Measurements from ENCODE around the gene ADARB2.
"Not testable (repeated sequence)": the region's sequence is repeated elsewhere in the genome, so short reads cannot be mapped to it uniquely, and the experiment has no call there.

ADARB2 gene

DNA sequence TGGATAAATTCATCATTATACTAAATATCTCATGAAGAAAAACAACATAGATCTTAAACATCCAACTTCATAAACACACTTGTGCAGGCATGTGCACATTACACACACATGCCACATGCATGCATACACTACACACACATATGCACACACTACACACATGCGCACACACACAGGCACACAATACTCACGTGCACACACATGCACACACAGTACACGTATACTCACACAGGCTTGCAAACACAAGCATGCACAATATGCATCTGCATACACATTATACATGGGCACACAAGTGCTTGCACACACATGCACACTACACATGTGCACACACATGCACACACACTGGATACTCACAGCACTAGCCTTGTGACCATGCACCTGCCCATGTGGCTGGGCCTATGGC, 105.2 kb downstream of the ADARB2 start:
- no peak for DNase-seq
- ATAC-seq (replicated peaks), result no peak
- Mint-ChIP-seq H3K27me3 (peaks cover 38 to 75% of the 10 kb centered on the region in 2 donors), H3K9me3 (no peaks in the 10 kb centered on the region), H3K4me3 (no peak overlapping the region), H3K36me3 (ENCODE audit: insufficient read depth) (no peaks in the 10 kb centered on the region), H3K27ac (no peak overlapping the region), H3K4me1 (ENCODE audit: low read depth in 2 of 2) (peaks cover 0 to 5% of the 10 kb centered on the region in 2 donors)

DNA sequence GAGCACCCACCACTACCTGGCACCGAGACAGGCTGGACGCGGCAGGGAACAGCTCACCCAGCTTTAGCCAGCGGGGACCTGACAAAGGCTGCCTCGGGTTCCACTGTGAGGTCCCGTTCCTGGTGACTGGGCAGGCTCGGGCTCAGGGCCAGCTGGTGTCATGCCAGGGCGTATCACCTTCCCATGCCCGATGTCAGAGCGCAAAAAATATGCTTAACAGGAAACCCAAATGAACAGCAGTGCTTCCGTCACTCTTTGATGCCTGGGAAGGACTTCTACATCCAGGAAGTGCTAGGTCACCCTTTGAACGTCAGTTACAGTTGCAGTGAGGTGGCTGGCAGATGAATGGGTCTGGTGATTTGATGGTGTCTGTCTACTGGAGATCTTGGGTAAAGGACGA, 106.0 kb downstream of the ADARB2 start:
- peaks cover 0 to 5% of the 10 kb centered on the region in 2 donors for H3K4me1 Mint-ChIP-seq (ENCODE audit: low read depth in 2 of 2)
- H3K36me3 Mint-ChIP-seq (ENCODE audit: insufficient read depth), result no peaks in the 10 kb centered on the region
- H3K4me3 Mint-ChIP-seq, result no peak overlapping the region
- DNase-seq, result no peak
- H3K27me3 Mint-ChIP-seq, result peaks cover 38 to 82% of the 10 kb centered on the region in 2 donors
- ATAC-seq (replicated peaks), result peak; percentile 76
- no peak overlapping the region for H3K27ac Mint-ChIP-seq
- no peaks in the 10 kb centered on the region for H3K9me3 Mint-ChIP-seq

- DNase-seq, result no peak
- Mint-ChIP-seq H3K27ac (no peak overlapping the region), H3K27me3 (peaks cover 30 to 82% of the 10 kb centered on the region in 2 donors), H3K36me3 (ENCODE audit: insufficient read depth) (no peaks in the 10 kb centered on the region), H3K9me3 (no peaks in the 10 kb centered on the region), H3K4me3 (no peak overlapping the region), H3K4me1 (ENCODE audit: low read depth in 2 of 2) (peaks cover 0 to 5% of the 10 kb centered on the region in 2 donors)
- no peak for ATAC-seq (replicated peaks)
Observed at GRCh38 chr10:1630304-1630703, 107.0 kb downstream of the ADARB2 start.

DNA sequence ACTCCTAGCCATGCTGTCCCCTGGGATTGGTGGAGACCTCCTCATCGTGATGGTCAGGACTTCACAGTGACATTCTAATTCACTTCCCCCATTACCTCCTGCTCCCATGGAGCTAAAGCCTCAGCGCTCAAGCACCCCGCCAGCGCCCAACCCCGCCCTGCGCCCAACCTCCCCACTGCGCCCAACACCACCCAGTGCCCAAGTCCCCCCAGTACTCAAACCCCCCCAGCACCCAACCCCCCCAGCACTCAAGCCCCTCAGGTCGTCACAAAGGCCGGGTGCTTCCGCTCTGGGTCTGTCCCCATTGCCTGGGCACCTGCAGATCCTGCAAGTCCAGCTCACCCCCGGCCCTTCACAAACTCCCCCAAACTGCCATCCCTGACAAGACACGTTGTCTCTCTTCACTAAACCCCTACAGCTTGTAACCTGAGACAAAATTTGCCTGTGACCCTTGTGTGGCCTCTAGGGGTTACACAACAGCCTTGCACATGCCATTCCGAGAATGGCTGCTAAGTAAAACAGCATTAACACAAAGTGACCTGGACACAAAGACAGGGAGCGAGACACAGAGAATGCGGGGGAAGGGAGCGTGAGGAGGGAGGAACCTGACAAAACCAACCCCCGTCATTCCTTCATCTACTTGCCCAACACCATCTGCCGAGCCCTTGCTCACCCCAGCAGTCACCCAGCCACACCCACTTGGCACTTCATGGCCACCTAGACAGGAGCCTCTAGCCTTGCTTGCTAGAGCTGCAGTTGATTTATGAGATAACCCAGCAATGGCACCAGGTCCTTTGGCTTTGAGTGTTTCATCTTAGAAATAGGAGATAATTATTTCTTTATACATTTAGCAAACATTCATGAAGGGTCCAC, 107.8 kb downstream of the ADARB2 start:
- peaks cover 29 to 79% of the 10 kb centered on the region in 2 donors for H3K27me3 Mint-ChIP-seq
- H3K4me3 Mint-ChIP-seq, result no peak overlapping the region
- DNase-seq (no peak), ATAC-seq (replicated peaks) (no peak)
- H3K9me3 Mint-ChIP-seq, result no peaks in the 10 kb centered on the region
- H3K4me1 Mint-ChIP-seq (ENCODE audit: low read depth in 2 of 2), result peaks cover 0 to 5% of the 10 kb centered on the region in 2 donors
- H3K36me3 Mint-ChIP-seq (ENCODE audit: insufficient read depth), result no peaks in the 10 kb centered on the region
- H3K27ac Mint-ChIP-seq, result no peak overlapping the region

- H3K27me3 Mint-ChIP-seq, result peaks cover 29 to 77% of the 10 kb centered on the region in 2 donors
Observed at GRCh38 chr10:1628757-1629156, 108.6 kb downstream of the ADARB2 start.

DNA sequence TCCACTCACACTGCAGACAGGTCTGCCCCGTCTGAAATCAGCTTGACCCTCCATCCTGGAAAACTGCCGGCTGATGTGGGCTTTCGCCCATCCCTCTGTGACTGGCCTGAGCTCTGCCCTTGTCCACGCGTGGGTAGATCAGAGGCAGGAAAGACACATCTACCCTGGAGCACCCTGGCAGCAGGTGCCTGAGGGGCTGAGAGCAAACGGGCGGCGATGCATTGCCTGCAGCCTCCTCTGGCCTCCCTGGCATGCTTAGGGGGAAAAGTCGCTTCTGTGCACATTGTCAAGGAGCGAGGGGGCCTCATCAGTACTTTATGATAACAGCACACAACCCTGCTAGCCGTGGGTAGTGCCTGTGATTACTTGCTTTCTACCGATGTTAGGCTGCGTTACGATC, 109.4 kb downstream of the ADARB2 start:
- H3K9me3 Mint-ChIP-seq, result no peaks in the 10 kb centered on the region
- peaks cover 26 to 69% of the 10 kb centered on the region in 2 donors for H3K27me3 Mint-ChIP-seq
- no peak for ATAC-seq (replicated peaks)

More at GRCh38 chr10:1628757-1629156, 108.6 kb downstream of the ADARB2 start:
- no peak overlapping the region for H3K4me3 Mint-ChIP-seq
- H3K27ac Mint-ChIP-seq, result no peak overlapping the region
- no peaks in the 10 kb centered on the region for H3K36me3 Mint-ChIP-seq (ENCODE audit: insufficient read depth)
- H3K4me1 Mint-ChIP-seq (ENCODE audit: low read depth in 2 of 2), result peaks cover 0 to 5% of the 10 kb centered on the region in 2 donors
- no peak for DNase-seq
- no peaks in the 10 kb centered on the region for H3K9me3 Mint-ChIP-seq
- no peak for ATAC-seq (replicated peaks)

DNA sequence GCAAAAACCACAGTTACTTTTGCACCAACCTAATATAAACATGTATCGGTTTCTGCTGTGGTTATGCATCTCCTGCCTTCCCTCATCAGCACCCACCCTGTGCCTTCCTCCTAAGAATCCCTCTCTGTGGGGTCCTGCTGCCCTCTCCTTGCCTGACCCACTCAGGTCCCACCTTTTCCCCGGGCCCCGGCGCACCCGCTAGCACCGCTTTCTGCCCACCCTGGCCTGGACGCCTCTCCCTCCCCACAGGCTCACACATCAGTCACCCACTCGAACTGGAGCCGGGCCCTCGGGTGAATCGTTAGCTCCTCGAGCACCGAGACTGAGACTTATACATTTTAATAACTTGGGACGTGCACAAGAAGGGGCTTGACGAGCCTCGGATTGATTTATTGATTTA, 110.5 kb downstream of the ADARB2 start:
- ATAC-seq (replicated peaks), result no peak
- Mint-ChIP-seq H3K27ac (no peak overlapping the region), H3K27me3 (peaks cover 19 to 58% of the 10 kb centered on the region in 2 donors), H3K4me3 (no peak overlapping the region), H3K36me3 (ENCODE audit: insufficient read depth) (no peaks in the 10 kb centered on the region), H3K4me1 (ENCODE audit: low read depth in 2 of 2) (peaks cover 0 to 5% of the 10 kb centered on the region in 2 donors), H3K9me3 (no peaks in the 10 kb centered on the region)
- no peak for DNase-seq

More for the DNA sequence above, 109.4 kb downstream of the ADARB2 start:
- Mint-ChIP-seq H3K4me3 (no peak overlapping the region), H3K36me3 (ENCODE audit: insufficient read depth) (no peaks in the 10 kb centered on the region), H3K27ac (no peak overlapping the region), H3K4me1 (ENCODE audit: low read depth in 2 of 2) (peaks cover 0 to 5% of the 10 kb centered on the region in 2 donors)
- no peak for DNase-seq

- Mint-ChIP-seq H3K27me3 (peaks cover 16 to 53% of the 10 kb centered on the region in 2 donors), H3K9me3 (no peaks in the 10 kb centered on the region), H3K4me1 (ENCODE audit: low read depth in 2 of 2) (peaks cover 0 to 4% of the 10 kb centered on the region in 2 donors), H3K4me3 (no peak overlapping the region), H3K27ac (no peak overlapping the region), H3K36me3 (ENCODE audit: insufficient read depth) (no peaks in the 10 kb centered on the region)
- DNase-seq (no peak), ATAC-seq (replicated peaks) (no peak)
Observed at GRCh38 chr10:1626410-1626809, 110.9 kb downstream of the ADARB2 start.

GRCh38 chr10:1625731-1626130, 111.6 kb downstream of the ADARB2 start:
- no peaks in the 10 kb centered on the region for H3K36me3 Mint-ChIP-seq (ENCODE audit: insufficient read depth)
- no peak overlapping the region for H3K4me3 Mint-ChIP-seq
- no peaks in the 10 kb centered on the region for H3K4me1 Mint-ChIP-seq (ENCODE audit: low read depth in 2 of 2)
- no peak for ATAC-seq (replicated peaks)
- peaks cover 12 to 46% of the 10 kb centered on the region in 2 donors for H3K27me3 Mint-ChIP-seq
- H3K9me3 Mint-ChIP-seq, result no peaks in the 10 kb centered on the region
- no peak overlapping the region for H3K27ac Mint-ChIP-seq
- no peak for DNase-seq

GRCh38 chr10:1625079-1625478, 112.2 kb downstream of the ADARB2 start:
- ATAC-seq (replicated peaks) (no peak), DNase-seq (no peak)
- peaks cover 6 to 40% of the 10 kb centered on the region in 2 donors for H3K27me3 Mint-ChIP-seq
- no peaks in the 10 kb centered on the region for H3K9me3 Mint-ChIP-seq
- H3K27ac Mint-ChIP-seq, result no peak overlapping the region
- no peaks in the 10 kb centered on the region for H3K36me3 Mint-ChIP-seq (ENCODE audit: insufficient read depth)
- H3K4me1 Mint-ChIP-seq (ENCODE audit: low read depth in 2 of 2), result no peaks in the 10 kb centered on the region
- H3K4me3 Mint-ChIP-seq, result no peak overlapping the region

DNA sequence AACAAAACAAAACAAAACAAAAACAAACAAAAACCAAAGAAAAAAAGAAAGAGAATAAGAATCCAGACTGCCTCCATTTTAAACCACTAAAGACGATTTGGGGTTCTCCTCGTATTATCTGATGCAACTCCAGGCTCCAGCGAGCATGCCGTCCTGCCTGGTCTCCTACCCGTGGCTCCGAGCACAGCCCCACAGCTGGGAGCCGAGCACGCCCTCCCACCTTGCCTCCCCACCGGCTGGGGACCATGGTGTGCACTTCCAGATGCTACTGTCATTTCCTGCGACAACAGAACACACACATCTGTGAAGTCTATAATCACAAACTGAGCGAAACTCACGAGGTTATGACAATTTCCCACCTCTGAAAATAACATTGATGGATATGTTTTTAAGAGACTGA, 113.1 kb downstream of the ADARB2 start:
- H3K27me3 Mint-ChIP-seq, result peaks cover 0 to 32% of the 10 kb centered on the region in 2 donors
- H3K9me3 Mint-ChIP-seq, result no peaks in the 10 kb centered on the region
- DNase-seq (no peak), ATAC-seq (replicated peaks) (no peak)
- H3K4me1 Mint-ChIP-seq (ENCODE audit: low read depth in 2 of 2), result no peaks in the 10 kb centered on the region
- no peak overlapping the region for H3K27ac Mint-ChIP-seq
- no peaks in the 10 kb centered on the region for H3K36me3 Mint-ChIP-seq (ENCODE audit: insufficient read depth)
- no peak overlapping the region for H3K4me3 Mint-ChIP-seq

DNA sequence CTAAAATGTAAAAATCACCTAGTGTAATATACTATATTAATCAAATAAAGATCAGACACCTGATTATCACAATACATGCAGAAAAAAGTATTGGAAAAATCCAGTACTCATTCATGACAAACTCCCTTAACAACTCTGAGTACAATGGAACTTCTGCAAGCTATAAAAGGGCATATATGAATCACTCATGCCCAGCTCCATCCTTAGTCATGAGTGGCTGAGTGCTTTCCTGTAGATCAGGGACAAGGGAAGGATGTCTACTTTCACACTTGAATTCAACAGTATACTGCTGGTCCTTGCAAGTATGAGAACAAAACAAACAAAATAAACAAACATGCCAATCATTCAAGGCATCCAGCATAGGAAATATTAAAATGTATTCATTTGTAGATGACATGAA, 116.5 kb downstream of the ADARB2 start:
- Mint-ChIP-seq H3K27me3 (peaks cover 8 to 20% of the 10 kb centered on the region in 2 donors), H3K36me3 (ENCODE audit: insufficient read depth) (no peaks in the 10 kb centered on the region)
- no peak for ATAC-seq (replicated peaks)

DNA sequence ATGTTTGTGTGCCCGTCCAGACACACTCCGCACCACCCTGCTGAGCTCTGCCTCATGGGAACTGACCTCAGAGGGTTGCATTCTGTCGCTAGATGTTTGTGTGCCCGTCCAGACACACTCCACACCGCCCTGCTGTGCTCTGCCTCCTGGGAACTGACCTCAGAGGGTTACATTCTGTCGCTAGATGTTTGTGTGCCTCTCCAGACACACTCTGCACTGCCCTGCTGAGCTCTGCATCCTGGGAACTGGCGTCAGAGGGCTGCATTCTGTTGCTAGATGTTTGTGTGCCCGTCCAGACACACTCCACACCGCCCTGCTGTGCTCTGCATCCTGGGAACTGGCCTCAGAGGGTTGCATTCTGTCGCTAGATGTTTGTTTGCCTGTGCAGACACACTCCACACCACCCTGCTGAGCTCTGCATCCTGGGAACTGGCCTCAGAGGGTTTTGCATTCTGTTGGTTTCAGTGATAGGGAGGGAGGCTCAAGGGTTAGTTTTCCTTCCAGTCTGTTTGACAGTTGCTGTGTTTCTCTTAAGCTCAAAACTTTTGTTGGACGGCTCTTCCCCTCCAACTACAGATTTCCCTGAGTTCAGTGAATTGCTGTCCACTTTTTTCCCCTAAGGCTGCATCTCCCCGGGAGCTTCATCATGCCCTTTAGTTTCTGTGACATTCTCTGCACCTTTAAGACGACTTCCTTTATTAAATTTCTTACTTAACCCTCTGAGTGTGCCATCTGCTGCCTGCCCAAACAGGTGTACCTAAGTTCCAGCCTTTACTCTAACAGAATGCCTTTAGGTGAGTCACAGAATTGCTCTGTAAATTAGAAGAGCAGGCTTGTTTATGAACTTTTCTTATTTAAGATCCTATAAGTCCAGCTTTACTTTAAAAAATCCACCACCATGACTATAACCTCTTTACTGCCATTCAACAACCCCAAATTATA, 119.7 kb downstream of the ADARB2 start:
- H3K36me3 Mint-ChIP-seq (ENCODE audit: insufficient read depth); ATAC-seq (replicated peaks); H3K4me1 Mint-ChIP-seq (ENCODE audit: low read depth in 2 of 2); H3K4me3 Mint-ChIP-seq; H3K9me3 Mint-ChIP-seq; DNase-seq; H3K27ac Mint-ChIP-seq: not testable (repeated sequence)
- peaks cover 8 to 15% of the 10 kb centered on the region in 2 donors for H3K27me3 Mint-ChIP-seq

More for the DNA sequence above, 116.5 kb downstream of the ADARB2 start:
- Mint-ChIP-seq H3K9me3 (peaks cover 3 to 7% of the 10 kb centered on the region in 2 donors), H3K4me1 (ENCODE audit: low read depth in 2 of 2) (no peaks in the 10 kb centered on the region), H3K4me3 (no peak overlapping the region), H3K27ac (no peak overlapping the region)
- no peak for DNase-seq
